H1 (cell line): Measurements from ENCODE around the gene CHRNA3. TPM values are rescaled to one million over a fixed set of nuclear protein-coding genes. Genes with fewer than 3 reads are reported as not detected.

ENCODE experiments used
- CTCF ChIA-PET: fragments of 300-600 bp; sonication (Branson Sonifier 250); formaldehyde crosslinking; loops from one replicate; lab custom pipeline; 2021; ENCODE audit not compliant: partially characterized antibody; lab: Charles Lee
- POLR2A ChIA-PET: fragments of 300-600 bp; sonication (Branson Sonifier 250); formaldehyde crosslinking; loops from one replicate; lab custom pipeline; 2021; ENCODE audit warnings: inconsistent platforms; ENCODE audit not compliant: partially characterized antibody; lab: Charles Lee
- DNase-seq, 2 experiments: peaks; one replicate each; pipeline versions ENCODE4 v3.0.0 to v3.0.0-alpha.2; 2010 to 2022; ENCODE audit warnings: low spot score in 2 of 2, low read depth in 1 of 2, mixed read lengths in 1 of 2
- FAIRE-seq: peaks from 2 replicates; lab custom pipeline; 2011; peaks lifted over from hg19 to GRCh38; lab: Jason Lieb, UNC
- H2AFZ ChIP-seq: 2 replicates; pipeline ENCODE4 v1.8.1; 2012; ENCODE audit warnings: low read length, inconsistent platforms
- H2AK5ac ChIP-seq: 2 replicates; pipeline ENCODE4 v1.6.1; 2013; ENCODE audit warnings: low read depth, low read length
- H2BK120ac ChIP-seq: replicated peaks from 2 replicates; pipeline ENCODE3; 2013; ENCODE audit warnings: low read depth, low read length, inconsistent platforms
- H2BK12ac ChIP-seq: 2 replicates; pipeline ENCODE4 v1.6.1; 2013; ENCODE audit warnings: low read depth, low read length
- H2BK15ac ChIP-seq: 2 replicates; pipeline ENCODE4 v1.6.1; 2013; ENCODE audit warnings: low read length
- H2BK20ac ChIP-seq: 2 replicates; pipeline ENCODE4 v1.6.1; 2013; ENCODE audit warnings: low read length
- H2BK5ac ChIP-seq: 2 replicates; pipeline ENCODE4 v1.6.1; 2013; ENCODE audit warnings: low read depth, low read length
- H3K14ac ChIP-seq: 2 replicates; pipeline ENCODE4 v1.6.1; 2013; ENCODE audit warnings: inconsistent platforms; ENCODE audit not compliant: insufficient read length
- H3K18ac ChIP-seq: 2 replicates; pipeline ENCODE4 v1.6.1; 2013; ENCODE audit warnings: low read length; ENCODE audit errors: extremely low read depth
- H3K23ac ChIP-seq: 2 replicates; pipeline ENCODE4 v1.6.1; 2013; ENCODE audit warnings: inconsistent platforms; ENCODE audit not compliant: insufficient read length
- H3K23me2 ChIP-seq: 2 replicates; pipeline ENCODE4 v1.6.1; 2013; ENCODE audit warnings: low read depth, low read length
- H3K27ac ChIP-seq: 2 replicates; pipeline ENCODE4 v1.6.1; 2011; ENCODE audit warnings: low read depth, low read length, inconsistent platforms
- H3K27me3 ChIP-seq, 4 experiments: replicated peaks in 1 of 4; 1 replicate in 1 of 4; 2 replicates in 3 of 4; pipeline versions ENCODE4 v1.6.1 to v1.8.1; 2011 to 2013; ENCODE audit warnings: low read length in 3 of 4, mild to moderate bottlenecking in 3 of 4, inconsistent platforms in 2 of 4, mixed read lengths in 2 of 4, moderate library complexity in 1 of 4; ENCODE audit not compliant: control insufficient read depth in 3 of 4, insufficient read depth in 3 of 4; ENCODE audit errors: extremely low read depth in 1 of 4
- H3K36me3 ChIP-seq, 4 experiments: 2 replicates each; pipeline versions ENCODE4 v1.6.1 to v1.8.1; 2011 to 2013; ENCODE audit warnings: mild to moderate bottlenecking in 4 of 4, low read length in 3 of 4, moderate library complexity in 2 of 4, control low read depth in 1 of 4, inconsistent platforms in 1 of 4; ENCODE audit not compliant: insufficient read depth in 4 of 4, control insufficient read depth in 2 of 4
- H3K4ac ChIP-seq: replicated peaks from 2 replicates; pipeline ENCODE3; 2013; ENCODE audit warnings: low read length, low read depth, mixed read lengths, inconsistent platforms; ENCODE audit not compliant: insufficient read length
- H3K4me1 ChIP-seq, 4 experiments: replicated peaks in 1 of 4; 1 replicate in 1 of 4; 2 replicates in 3 of 4; pipeline versions ENCODE4 v1.6.1 to v1.8.1; 2011 to 2013; ENCODE audit warnings: low read length in 3 of 4, inconsistent platforms in 2 of 4, mixed read lengths in 1 of 4; ENCODE audit not compliant: insufficient read depth in 4 of 4, control insufficient read depth in 3 of 4
- H3K4me2 ChIP-seq, 2 experiments: 2 replicates each; pipeline versions ENCODE4 v1.6.1 to v1.8.1; 2011 to 2013; ENCODE audit warnings: low read depth in 2 of 2, low read length in 2 of 2, control low read depth in 1 of 2, inconsistent platforms in 1 of 2, mild to moderate bottlenecking in 1 of 2; ENCODE audit not compliant: insufficient read depth in 1 of 2
- H3K4me3 ChIP-seq, 4 experiments: fragments of 200-600, 300-600 bp in 1 of 4; sonication (generic), shearing (Covaris generic), sonication (Bioruptor Twin) in 1 of 4; 2 replicates each; pipeline versions ENCODE4 v1.5.1 to v1.8.1; 2011 to 2016; ENCODE audit warnings: low read length in 4 of 4, low read depth in 3 of 4, control low read depth in 2 of 4, inconsistent platforms in 2 of 4, mild to moderate bottlenecking in 2 of 4, mixed read lengths in 1 of 4, moderate library complexity in 1 of 4; ENCODE audit not compliant: insufficient read depth in 2 of 4; ENCODE audit errors: extremely low read depth in 1 of 4
- H3K56ac ChIP-seq: replicated peaks from 2 replicates; pipeline ENCODE3; 2013; ENCODE audit warnings: low read depth, mild to moderate bottlenecking, mixed read lengths, low read length, inconsistent platforms; ENCODE audit not compliant: insufficient read length
- H3K79me1 ChIP-seq: 2 replicates; pipeline ENCODE4 v1.6.1; 2013; ENCODE audit warnings: low read depth, low read length, control low read depth
- H3K79me2 ChIP-seq, 2 experiments: 2 replicates each; pipeline versions ENCODE4 v1.6.1 to v1.8.1; 2012 to 2013; ENCODE audit warnings: low read length in 2 of 2, mild to moderate bottlenecking in 2 of 2, inconsistent platforms in 1 of 2; ENCODE audit not compliant: insufficient read depth in 2 of 2, control insufficient read depth in 1 of 2
- H3K9ac ChIP-seq, 4 experiments: replicated peaks in 1 of 4; 1 replicate in 1 of 4; 2 replicates in 3 of 4; pipeline versions ENCODE4 v1.6.1 to v1.8.1; 2011 to 2013; ENCODE audit warnings: low read depth in 3 of 4, low read length in 3 of 4, control low read depth in 2 of 4, mild to moderate bottlenecking in 2 of 4, moderate library complexity in 2 of 4, inconsistent platforms in 1 of 4; ENCODE audit errors: extremely low read depth in 1 of 4
- H3K9me3 ChIP-seq, 2 experiments: 2 replicates each; pipeline versions ENCODE4 v1.6.1 to v1.8.1; 2012 to 2013; ENCODE audit warnings: mild to moderate bottlenecking in 2 of 2, moderate library complexity in 2 of 2, control low read depth in 1 of 2, inconsistent platforms in 1 of 2, low read depth in 1 of 2, low read length in 1 of 2, mixed read lengths in 1 of 2; ENCODE audit not compliant: insufficient read depth in 2 of 2
- H4K20me1 ChIP-seq, 2 experiments: replicated peaks in 1 of 2; 2 replicates each; pipeline versions ENCODE3 to v1.8.1; 2011 to 2013; ENCODE audit warnings: inconsistent platforms in 2 of 2, low read length in 2 of 2, mild to moderate bottlenecking in 1 of 2; ENCODE audit not compliant: insufficient read depth in 2 of 2, control insufficient read depth in 1 of 2
- H4K5ac ChIP-seq: 2 replicates; pipeline ENCODE4 v1.6.1; 2013; ENCODE audit warnings: low read length, low read depth, mixed read lengths, inconsistent platforms; ENCODE audit not compliant: insufficient read length
- H4K8ac ChIP-seq: 2 replicates; pipeline ENCODE4 v1.8.0; 2013; ENCODE audit warnings: mild to moderate bottlenecking, moderate library complexity, low read length, inconsistent platforms; ENCODE audit not compliant: insufficient read depth; ENCODE audit errors: extremely low read depth
- H4K91ac ChIP-seq: replicated peaks from 2 replicates; pipeline ENCODE3; 2013; ENCODE audit warnings: low read length, mixed read lengths, inconsistent platforms; ENCODE audit not compliant: insufficient read length
- GTF2F1 ChIP-seq: IDR thresholded peaks from 2 replicates; pipeline ENCODE4 v1.6.1; 2012; ENCODE audit warnings: low read depth, low read length, improper control_type of control experiment, borderline replicate concordance
- WGBS, 2 experiments: shearing (Covaris generic) in 1 of 2; methylation state at CpG; one replicate each; pipeline versions ENCODE4 v1.1.6 to v1.1.7; 2013 to 2015; ENCODE audit warnings: low lambda C conversion rate in 2 of 2, mixed read lengths in 2 of 2, inconsistent platforms in 1 of 2, low coverage in 1 of 2, missing lambda C conversion rate in 1 of 2; ENCODE audit not compliant: insufficient replicate concordance in 2 of 2, insufficient coverage in 1 of 2, insufficient read length in 1 of 2; ENCODE audit errors: extremely low coverage in 1 of 2, missing lambda C conversion rate in 1 of 2; 5-methylcytosine and 5-hydroxymethylcytosine counted together
- polyA plus RNA-seq, 7 experiments: library from polyadenylated mRNA; depleted of rRNA in 3 of 7; stranded (reverse) in 5 of 7; unstranded in 2 of 7; fragments of >200 nt in 5 of 7; fragments of 200-250 nt in 2 of 7; gene quantifications; 1 replicate in 5 of 7; 2 replicates in 1 of 7; 4 replicates in 1 of 7; pipeline versions ENCODE4 v1.2.1 to v1.2.3, GENCODE V29; 2011 to 2013; ENCODE audit warnings: missing spikeins in 2 of 7, mixed read lengths in 2 of 7
- total RNA-seq: library from RNA; stranded (reverse); fragmentation: NEBNext Ultra II Directional; extraction: Animal tissue kit (Norgen Biotek cat#: 25700); gene quantifications from 2 replicates; pipeline ENCODE4 v1.2.1, GENCODE V29; 2021

CHRNA3 gene
- total and polyA plus RNA-seq, 2 of the 8 experiments (the other 6 are each of a cell fraction or from before 2014, with no cell fraction given) = 2.1 to 4.7 TPM

- Histone ChIP-seq H2AK5ac (no peak within 1 kb of the TSS), H3K4ac (no peak within 1 kb of the TSS), H3K9ac (no peak within 1 kb of the TSS), H3K18ac (peak within 1 kb of the TSS; percentile 95), H3K4me1 (peaks cover 2 to 16% (median 7%) of the 10 kb centered on the region in 4 experiments; a peak in 6 of 7 replicates), H3K27me3 (peaks cover 0 to 6% (median 4%) of the 10 kb centered on the region in 4 experiments; a peak in 2 of 7 replicates), H3K23me2 (peaks cover 7% of the 10 kb centered on the region; the same call in 1 of the 2 replicates), H2AFZ (peak within 1 kb of the TSS; percentile 91), H4K20me1 (no peaks in the 10 kb centered on the region), H4K8ac (peak within 1 kb of the TSS; percentile 35; the same call in 1 of the 2 replicates), H2BK12ac (peak within 1 kb of the TSS; percentile 92; the same call in 1 of the 2 replicates), H3K79me1 (no peaks in the 10 kb centered on the region), H3K23ac (no peak within 1 kb of the TSS), H3K27ac (peak within 1 kb of the TSS; percentile 69; the same call in 1 of the 2 replicates), H3K36me3 (no peaks in the 10 kb centered on the region), H4K5ac (peak within 1 kb of the TSS; percentile 89), H2BK20ac (peak within 1 kb of the TSS; percentile 61; the same call in 1 of the 2 replicates), H3K9me3 (no peaks in the 10 kb centered on the region), H2BK5ac (peak within 1 kb of the TSS; percentile 95; the same call in 1 of the 2 replicates), H2BK120ac (no peak within 1 kb of the TSS), H4K91ac (peak within 1 kb of the TSS; percentile 93), H3K4me3 (peak within 1 kb of the TSS; percentile 55 to 87 (median 68)), H2BK15ac (0 out of 2 replicates have a peak within 1 kb of the TSS, but pooled peaks have one; percentile 18), H3K14ac (no peak within 1 kb of the TSS), H3K79me2 (no peaks in the 10 kb centered on the region), H3K4me2 (peak within 1 kb of the TSS; percentile 57 to 82), H3K56ac (peak within 1 kb of the TSS; percentile 54)
- CTCF ChIA-PET = interaction anchor here (0.9 to 6.5 kb wide), 14 partner anchors 12 to 330 kb away, joined by 3 to 57 read pairs (median 4); no protein-coding TSS in a partner anchor
- DNase-seq = peak; percentile 62 to 96
- POLR2A ChIA-PET = interaction anchor here (1.2 to 2.2 kb wide), 2 partner anchors 9 to 85 kb away, joined by 4 to 7 read pairs; no protein-coding TSS in a partner anchor
- WGBS, 2 experiments = 0% methylated on average over 16 of the region's 47 CpGs; no CpG with 5 or more reads in 1 of the 2 experiments
- FAIRE-seq = peak; percentile 88
- no peak; the same call in 1 of the 2 replicates for TF ChIP-seq GTF2F1
Measured at GRCh38 chr15:78641102-78641748, 20.4 kb upstream of the CHRNA3 start, which contains the start of gene CHRNB4. Gene CHRNB4 (minus strand): TSS chr15:78641210. CDS start chr15:78641133, 77 bp downstream.
